Measurements from ENCODE around the gene SOD1.

The SOD1 gene

GRCh38 chr21:31713115-31713514 lies 53.6 kb downstream of the SOD1 start:
- H3K79me2 ChIP-seq: peaks cover 7% of the 10 kb centered on the region
- no peaks in the 10 kb centered on the region for H3K9me3 ChIP-seq (ENCODE audit: control insufficient read depth, low read length)
- no peak overlapping the region for H3K9ac ChIP-seq
- no peaks in the 10 kb centered on the region for H3K4me1 ChIP-seq
- H3K4me2 ChIP-seq (ENCODE audit: low read length): no peak overlapping the region
- H3K4me3 ChIP-seq (ENCODE audit: low read depth, low read length): no peak overlapping the region
- no peak overlapping the region for H3K27ac ChIP-seq
- H2AFZ ChIP-seq: no peak overlapping the region
- no peaks in the 10 kb centered on the region for H3K27me3 ChIP-seq (ENCODE audit: control insufficient read depth, insufficient read depth, low read length)
- H3K36me3 ChIP-seq (ENCODE audit: control insufficient read depth, insufficient read depth, low read length): no peaks in the 10 kb centered on the region
- no peak for TF ChIP-seq CTCF (IDR thresholded peaks at IDR 0.05)

- Histone ChIP-seq H3K9me3 (ENCODE audit: control insufficient read depth, low read length) (no peaks in the 10 kb centered on the region), H3K36me3 (ENCODE audit: control insufficient read depth, insufficient read depth, low read length) (no peaks in the 10 kb centered on the region), H3K27me3 (ENCODE audit: control insufficient read depth, insufficient read depth, low read length) (no peaks in the 10 kb centered on the region), H3K9ac (no peak overlapping the region), H3K4me2 (ENCODE audit: low read length) (no peak overlapping the region), H3K4me3 (ENCODE audit: low read depth, low read length) (no peak overlapping the region), H3K4me1 (no peaks in the 10 kb centered on the region), H3K27ac (no peak overlapping the region), H3K79me2 (peaks cover 17% of the 10 kb centered on the region), H2AFZ (no peak overlapping the region)
- TF ChIP-seq CTCF (IDR thresholded peaks at IDR 0.05): no peak
Measured at GRCh38 chr21:31713973-31714740, 54.7 kb downstream of the SOD1 start.

- Histone ChIP-seq H3K4me2 (ENCODE audit: low read length) (no peak overlapping the region), H3K9me3 (ENCODE audit: control insufficient read depth, low read length) (no peaks in the 10 kb centered on the region), H2AFZ (no peak overlapping the region), H3K79me2 (peaks cover 19% of the 10 kb centered on the region), H3K36me3 (ENCODE audit: control insufficient read depth, insufficient read depth, low read length) (no peaks in the 10 kb centered on the region), H3K27ac (no peak overlapping the region), H3K9ac (no peak overlapping the region), H3K27me3 (ENCODE audit: control insufficient read depth, insufficient read depth, low read length) (no peaks in the 10 kb centered on the region), H3K4me1 (no peaks in the 10 kb centered on the region), H3K4me3 (ENCODE audit: low read depth, low read length) (no peak overlapping the region)
- no peak for TF ChIP-seq CTCF (IDR thresholded peaks at IDR 0.05)
Measured at GRCh38 chr21:31714741-31715365, 55.4 kb downstream of the SOD1 start.

GRCh38 chr21:31716106-31716505 lies 56.6 kb downstream of the SOD1 start:
- Histone ChIP-seq H3K79me2 (peaks cover 23% of the 10 kb centered on the region), H3K36me3 (ENCODE audit: control insufficient read depth, insufficient read depth, low read length) (no peaks in the 10 kb centered on the region), H3K4me2 (ENCODE audit: low read length) (no peak overlapping the region), H3K4me1 (no peaks in the 10 kb centered on the region), H3K27ac (no peak overlapping the region), H3K27me3 (ENCODE audit: control insufficient read depth, insufficient read depth, low read length) (no peaks in the 10 kb centered on the region), H2AFZ (no peak overlapping the region), H3K9me3 (ENCODE audit: control insufficient read depth, low read length) (no peaks in the 10 kb centered on the region), H3K4me3 (ENCODE audit: low read depth, low read length) (no peak overlapping the region), H3K9ac (no peak overlapping the region)
- TF ChIP-seq CTCF (IDR thresholded peaks at IDR 0.05): no peak

Measured in parathyroid adenoma (tissue), 2 donors.